HEK293 (cell line): ENCODE measurements around the gene PTGES3L.

Experiments used
- BCL11B ChIP-seq: fragments of 450-650 bp; formaldehyde crosslinking; IDR thresholded peaks from 2 replicates; pipeline ENCODE4 v1.5.1; 2016; ENCODE audit warnings: low read depth, missing biosample characterization, missing genetic modification characterization
- CTCF ChIP-seq: fragments of 450-650 bp; formaldehyde crosslinking; IDR thresholded peaks from 2 replicates; pipeline ENCODE4 v1.5.1; 2016; ENCODE audit warnings: missing biosample characterization, missing genetic modification characterization
- PRDM4 ChIP-seq: fragments of 450-650 bp; formaldehyde crosslinking; IDR thresholded peaks from 2 replicates; pipeline ENCODE4 v1.5.1; 2017; ENCODE audit warnings: missing biosample characterization, missing genetic modification characterization
- SETDB1 ChIP-seq: IDR thresholded peaks from one replicate; pipeline ENCODE4 v1.6.1; 2017; ENCODE audit warnings: mild to moderate bottlenecking, low read length, moderate library complexity, mixed read lengths; ENCODE audit not compliant: insufficient read length
- TCF7L2 ChIP-seq: IDR thresholded peaks from 2 replicates; pipeline ENCODE4 v1.6.1; 2011; ENCODE audit warnings: low read depth, mild to moderate bottlenecking, inconsistent platforms, low read length, moderate library complexity, borderline replicate concordance
- YY1 ChIP-seq: fragments of 450-650 bp; formaldehyde crosslinking; IDR thresholded peaks from 2 replicates; pipeline ENCODE4 v1.5.1; 2018; ENCODE audit warnings: missing biosample characterization, missing genetic modification characterization
- ZBTB1 ChIP-seq: fragments of 450-650 bp; formaldehyde crosslinking; IDR thresholded peaks from 2 replicates; pipeline ENCODE4 v1.5.1; 2016; ENCODE audit warnings: missing biosample characterization, missing genetic modification characterization
- ZNF133 ChIP-seq: fragments of 450-650 bp; formaldehyde crosslinking; IDR thresholded peaks from 2 replicates; pipeline ENCODE4 v1.5.1; 2016; ENCODE audit warnings: missing biosample characterization, missing genetic modification characterization
- ZNF18 ChIP-seq: fragments of 450-650 bp; formaldehyde crosslinking; IDR thresholded peaks from 2 replicates; pipeline ENCODE4 v1.5.1; 2016; ENCODE audit warnings: missing biosample characterization, missing genetic modification characterization
- ZNF394 ChIP-seq: fragments of 450-650 bp; formaldehyde crosslinking; IDR thresholded peaks from 2 replicates; pipeline ENCODE4 v1.5.1; 2016; ENCODE audit warnings: missing biosample characterization, missing genetic modification characterization, mild to moderate bottlenecking, moderate library complexity, borderline replicate concordance
- ZNF513 ChIP-seq: fragments of 450-650 bp; IDR thresholded peaks from 2 replicates; pipeline ENCODE4 v1.5.1; 2018; ENCODE audit warnings: missing biosample characterization, missing genetic modification characterization

GRCh38 chr17:42999003-42999525 lies 19.2 kb upstream of the PTGES3L start:
- TF ChIP-seq CTCF (tag by site-specific recombination) (no peak), ZNF394 (tag by site-specific recombination) (no peak), BCL11B (tag by site-specific recombination) (no peak), PRDM4 (tag by site-specific recombination) (no peak), ZBTB1 (tag by site-specific recombination) (no peak), YY1 (tag by site-specific recombination) (no peak), TCF7L2 (no peak), ZNF133 (no peak), ZNF18 (tag by site-specific recombination) (no peak), ZNF513 (tag by site-specific recombination) (no peak), SETDB1 (no peak)
